ENCODE results near the gene SAP30. TPM values are rescaled to one million over a fixed set of nuclear protein-coding genes. Genes with fewer than 3 reads are reported as not detected.

The SAP30 gene
- total and polyA plus RNA-seq, 9 of the 15 experiments (the other 6 are each of a cell fraction or from before 2014, with no cell fraction given): 5.9 to 51.1 (median 32.6) TPM

- TF ChIP-seq, protein P1, sequence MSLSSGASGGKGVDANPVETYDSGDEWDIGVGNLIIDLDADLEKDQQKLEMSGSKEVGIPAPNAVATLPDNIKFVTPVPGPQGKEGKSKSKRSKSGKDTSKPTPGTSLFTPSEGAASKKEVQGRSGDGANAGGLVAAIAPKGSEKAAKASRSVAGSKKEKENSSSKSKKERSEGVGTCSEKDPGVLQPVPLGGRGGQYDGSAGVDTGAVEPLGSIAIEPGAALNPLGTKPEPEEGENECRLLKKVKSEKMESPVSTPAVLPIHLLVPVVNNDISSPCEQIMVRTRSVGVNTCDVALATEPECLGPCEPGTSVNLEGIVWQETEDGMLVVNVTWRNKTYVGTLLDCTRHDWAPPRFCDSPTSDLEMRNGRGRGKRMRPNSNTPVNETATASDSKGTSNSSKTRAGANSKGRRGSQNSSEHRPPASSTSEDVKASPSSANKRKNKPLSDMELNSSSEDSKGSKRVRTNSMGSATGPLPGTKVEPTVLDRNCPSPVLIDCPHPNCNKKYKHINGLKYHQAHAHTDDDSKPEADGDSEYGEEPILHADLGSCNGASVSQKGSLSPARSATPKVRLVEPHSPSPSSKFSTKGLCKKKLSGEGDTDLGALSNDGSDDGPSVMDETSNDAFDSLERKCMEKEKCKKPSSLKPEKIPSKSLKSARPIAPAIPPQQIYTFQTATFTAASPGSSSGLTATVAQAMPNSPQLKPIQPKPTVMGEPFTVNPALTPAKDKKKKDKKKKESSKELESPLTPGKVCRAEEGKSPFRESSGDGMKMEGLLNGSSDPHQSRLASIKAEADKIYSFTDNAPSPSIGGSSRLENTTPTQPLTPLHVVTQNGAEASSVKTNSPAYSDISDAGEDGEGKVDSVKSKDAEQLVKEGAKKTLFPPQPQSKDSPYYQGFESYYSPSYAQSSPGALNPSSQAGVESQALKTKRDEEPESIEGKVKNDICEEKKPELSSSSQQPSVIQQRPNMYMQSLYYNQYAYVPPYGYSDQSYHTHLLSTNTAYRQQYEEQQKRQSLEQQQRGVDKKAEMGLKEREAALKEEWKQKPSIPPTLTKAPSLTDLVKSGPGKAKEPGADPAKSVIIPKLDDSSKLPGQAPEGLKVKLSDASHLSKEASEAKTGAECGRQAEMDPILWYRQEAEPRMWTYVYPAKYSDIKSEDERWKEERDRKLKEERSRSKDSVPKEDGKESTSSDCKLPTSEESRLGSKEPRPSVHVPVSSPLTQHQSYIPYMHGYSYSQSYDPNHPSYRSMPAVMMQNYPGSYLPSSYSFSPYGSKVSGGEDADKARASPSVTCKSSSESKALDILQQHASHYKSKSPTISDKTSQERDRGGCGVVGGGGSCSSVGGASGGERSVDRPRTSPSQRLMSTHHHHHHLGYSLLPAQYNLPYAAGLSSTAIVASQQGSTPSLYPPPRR (CRISPR knock-in tag; IDR thresholded peaks at IDR 0.05; ENCODE audit: borderline replicate concordance): no peak
- TF ChIP-seq, protein P2, sequence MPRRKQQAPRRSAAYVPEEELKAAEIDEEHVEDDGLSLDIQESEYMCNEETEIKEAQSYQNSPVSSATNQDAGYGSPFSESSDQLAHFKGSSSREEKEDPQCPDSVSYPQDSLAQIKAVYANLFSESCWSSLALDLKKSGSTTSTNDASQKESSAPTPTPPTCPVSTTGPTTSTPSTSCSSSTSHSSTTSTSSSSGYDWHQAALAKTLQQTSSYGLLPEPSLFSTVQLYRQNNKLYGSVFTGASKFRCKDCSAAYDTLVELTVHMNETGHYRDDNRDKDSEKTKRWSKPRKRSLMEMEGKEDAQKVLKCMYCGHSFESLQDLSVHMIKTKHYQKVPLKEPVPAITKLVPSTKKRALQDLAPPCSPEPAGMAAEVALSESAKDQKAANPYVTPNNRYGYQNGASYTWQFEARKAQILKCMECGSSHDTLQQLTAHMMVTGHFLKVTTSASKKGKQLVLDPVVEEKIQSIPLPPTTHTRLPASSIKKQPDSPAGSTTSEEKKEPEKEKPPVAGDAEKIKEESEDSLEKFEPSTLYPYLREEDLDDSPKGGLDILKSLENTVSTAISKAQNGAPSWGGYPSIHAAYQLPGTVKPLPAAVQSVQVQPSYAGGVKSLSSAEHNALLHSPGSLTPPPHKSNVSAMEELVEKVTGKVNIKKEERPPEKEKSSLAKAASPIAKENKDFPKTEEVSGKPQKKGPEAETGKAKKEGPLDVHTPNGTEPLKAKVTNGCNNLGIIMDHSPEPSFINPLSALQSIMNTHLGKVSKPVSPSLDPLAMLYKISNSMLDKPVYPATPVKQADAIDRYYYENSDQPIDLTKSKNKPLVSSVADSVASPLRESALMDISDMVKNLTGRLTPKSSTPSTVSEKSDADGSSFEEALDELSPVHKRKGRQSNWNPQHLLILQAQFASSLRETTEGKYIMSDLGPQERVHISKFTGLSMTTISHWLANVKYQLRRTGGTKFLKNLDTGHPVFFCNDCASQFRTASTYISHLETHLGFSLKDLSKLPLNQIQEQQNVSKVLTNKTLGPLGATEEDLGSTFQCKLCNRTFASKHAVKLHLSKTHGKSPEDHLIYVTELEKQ (CRISPR knock-in tag; IDR thresholded peaks at IDR 0.05): no peak
- TF ChIP-seq CCNT2 (IDR thresholded peaks at IDR 0.05; ENCODE audit: borderline replicate concordance, extremely low read depth, insufficient read length, low read depth, low read length) (peak; percentile 33), E2F3 (CRISPR knock-in tag; IDR thresholded peaks at IDR 0.05) (no peak), POLR2AphosphoS5 (IDR thresholded peaks at IDR 0.05; ENCODE audit: control insufficient read depth, insufficient read depth, low read depth, low read length) (0 out of 2 replicates have a peak, but pooled peaks have one; percentile 20), BRD9 (IDR thresholded peaks at IDR 0.05; ENCODE audit: low read depth, partially characterized antibody) (no peak), ARID3B (CRISPR knock-in tag; IDR thresholded peaks at IDR 0.05; ENCODE audit: borderline replicate concordance) (no peak), MTA1 (IDR thresholded peaks at IDR 0.05; ENCODE audit: borderline replicate concordance) (no peak), GTF2E2 (tag; IDR thresholded peaks at IDR 0.05) (no peak), MYNN (IDR thresholded peaks at IDR 0.05) (no peak), MYNN (CRISPR knock-in tag; IDR thresholded peaks at IDR 0.05) (no peak), CREB1 (IDR thresholded peaks at IDR 0.05) (no peak), CREB1 (CRISPR knock-in tag; IDR thresholded peaks at IDR 0.05) (no peak; the same call in 1 of the 2 replicates), HCFC1 (IDR thresholded peaks at IDR 0.05; ENCODE audit: low read depth, low read length) (no peak), TEAD4 (IDR thresholded peaks at IDR 0.05; ENCODE audit: low read length) (no peak), TEAD4 (CRISPR knock-in tag; IDR thresholded peaks at IDR 0.05; ENCODE audit: borderline replicate concordance) (no peak), RBBP5 (IDR thresholded peaks at IDR 0.05; ENCODE audit: borderline replicate concordance, insufficient read depth, low read length, poor library complexity, severe bottlenecking) (peak; percentile 71), MAX (CRISPR knock-in tag; IDR thresholded peaks at IDR 0.05) (no peak), PCBP1 (IDR thresholded peaks at IDR 0.05; ENCODE audit: low read depth, low read length, poor library complexity, severe bottlenecking) (peak; percentile 13)
Observed at GRCh38 chr4:173333658-173334084, 37.1 kb upstream of the SAP30 start (continued).
